Type B pancreatic cell (in vitro differentiated cells): Measurements from ENCODE around the gene NDEL1. TPM values are rescaled to one million over a fixed set of nuclear protein-coding genes. Genes with fewer than 3 reads are reported as not detected.

Experiments
- DNase-seq: peaks from one replicate; pipeline ENCODE4 v3.0.0; 2021; ENCODE audit warnings: mixed read lengths; ENCODE audit not compliant: unreplicated experiment; ENCODE audit errors: extremely low spot score
- H3K27ac Mint-ChIP-seq: 2 replicates; pipeline ENCODE4 v1.8.0; 2021; ENCODE audit warnings: mild to moderate bottlenecking, mixed read lengths
- H3K27me3 Mint-ChIP-seq: 2 replicates; pipeline ENCODE4 v1.8.0; 2021; ENCODE audit warnings: mixed read lengths
- H3K36me3 Mint-ChIP-seq: 2 replicates; pipeline ENCODE4 v1.8.0; 2021; ENCODE audit warnings: mixed read lengths
- H3K4me1 Mint-ChIP-seq: one replicate; pipeline ENCODE4 v1.8.0; 2021; ENCODE audit warnings: mixed read lengths; ENCODE audit not compliant: unreplicated experiment
- H3K4me3 Mint-ChIP-seq: 2 replicates; pipeline ENCODE4 v1.8.0; 2021; ENCODE audit warnings: mild to moderate bottlenecking, mixed read lengths
- H3K9me3 Mint-ChIP-seq: 2 replicates; pipeline ENCODE4 v1.8.0; 2021; ENCODE audit warnings: mixed read lengths
- total RNA-seq: library from RNA; stranded (reverse); gene quantifications from 2 replicates; pipeline ENCODE4 v1.2.1, GENCODE V29; 2021; ENCODE audit warnings: low replicate concordance
- TF ChIP-seq, protein P1 (sequence below): fragments of 200-600 bp; sonication (generic); conservative IDR thresholded peaks from 2 replicates; pipeline ENCODE4 v1.5.0; 2021; ENCODE audit warnings: antibody characterized with exemption, mild to moderate bottlenecking

Gene NDEL1
- total RNA-seq, 1 donor from 2014 or later, result 51.4 TPM

GRCh38 chr17:8455665-8456209, 20.1 kb downstream of the NDEL1 start:
- H3K27me3 Mint-ChIP-seq, result no peaks in the 10 kb centered on the region
- H3K4me3 Mint-ChIP-seq, result no peak overlapping the region
- no peaks in the 10 kb centered on the region for H3K4me1 Mint-ChIP-seq
- H3K36me3 Mint-ChIP-seq, result peaks cover 37% of the 10 kb centered on the region
- no peak overlapping the region for H3K27ac Mint-ChIP-seq
- DNase-seq, result no peak
- no peaks in the 10 kb centered on the region for H3K9me3 Mint-ChIP-seq
- TF ChIP-seq, protein P1, sequence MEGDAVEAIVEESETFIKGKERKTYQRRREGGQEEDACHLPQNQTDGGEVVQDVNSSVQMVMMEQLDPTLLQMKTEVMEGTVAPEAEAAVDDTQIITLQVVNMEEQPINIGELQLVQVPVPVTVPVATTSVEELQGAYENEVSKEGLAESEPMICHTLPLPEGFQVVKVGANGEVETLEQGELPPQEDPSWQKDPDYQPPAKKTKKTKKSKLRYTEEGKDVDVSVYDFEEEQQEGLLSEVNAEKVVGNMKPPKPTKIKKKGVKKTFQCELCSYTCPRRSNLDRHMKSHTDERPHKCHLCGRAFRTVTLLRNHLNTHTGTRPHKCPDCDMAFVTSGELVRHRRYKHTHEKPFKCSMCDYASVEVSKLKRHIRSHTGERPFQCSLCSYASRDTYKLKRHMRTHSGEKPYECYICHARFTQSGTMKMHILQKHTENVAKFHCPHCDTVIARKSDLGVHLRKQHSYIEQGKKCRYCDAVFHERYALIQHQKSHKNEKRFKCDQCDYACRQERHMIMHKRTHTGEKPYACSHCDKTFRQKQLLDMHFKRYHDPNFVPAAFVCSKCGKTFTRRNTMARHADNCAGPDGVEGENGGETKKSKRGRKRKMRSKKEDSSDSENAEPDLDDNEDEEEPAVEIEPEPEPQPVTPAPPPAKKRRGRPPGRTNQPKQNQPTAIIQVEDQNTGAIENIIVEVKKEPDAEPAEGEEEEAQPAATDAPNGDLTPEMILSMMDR, result no peak

GRCh38 chr17:8458128-8458527, 22.4 kb downstream of the NDEL1 start:
- no peaks in the 10 kb centered on the region for H3K9me3 Mint-ChIP-seq
- H3K36me3 Mint-ChIP-seq, result peaks cover 31% of the 10 kb centered on the region
- no peak for DNase-seq
- H3K4me1 Mint-ChIP-seq, result peaks cover 3% of the 10 kb centered on the region
- TF ChIP-seq, protein P1, result no peak
- H3K27me3 Mint-ChIP-seq, result no peaks in the 10 kb centered on the region
- no peak overlapping the region for H3K27ac Mint-ChIP-seq
- H3K4me3 Mint-ChIP-seq, result no peak overlapping the region

DNA sequence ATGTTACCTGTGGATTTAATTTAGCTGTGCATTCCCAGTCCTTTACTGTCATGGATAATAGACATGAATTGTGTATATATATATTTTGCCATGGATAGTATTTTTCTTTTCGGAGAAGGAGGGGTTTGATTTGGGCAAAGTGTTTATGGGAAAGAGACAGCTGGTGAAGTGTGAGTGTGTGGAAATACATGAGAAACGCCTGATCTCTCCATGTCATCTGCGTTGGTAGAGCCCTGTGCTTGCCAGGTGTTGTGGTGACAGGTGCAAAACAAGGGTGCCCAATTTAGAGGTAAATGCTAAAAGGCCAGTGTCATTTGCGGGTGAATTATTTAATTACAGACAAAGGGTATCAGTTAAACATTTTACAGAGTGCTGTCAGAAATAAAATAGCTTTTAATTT, 23.4 kb downstream of the NDEL1 start:
- no peaks in the 10 kb centered on the region for H3K9me3 Mint-ChIP-seq
- H3K36me3 Mint-ChIP-seq, result peaks cover 28% of the 10 kb centered on the region
- DNase-seq, result no peak
- H3K4me1 Mint-ChIP-seq, result peaks cover 6% of the 10 kb centered on the region
- H3K27me3 Mint-ChIP-seq, result no peaks in the 10 kb centered on the region
- H3K27ac Mint-ChIP-seq, result no peak overlapping the region
- TF ChIP-seq, protein P1, result no peak
- H3K4me3 Mint-ChIP-seq, result no peak overlapping the region

DNA sequence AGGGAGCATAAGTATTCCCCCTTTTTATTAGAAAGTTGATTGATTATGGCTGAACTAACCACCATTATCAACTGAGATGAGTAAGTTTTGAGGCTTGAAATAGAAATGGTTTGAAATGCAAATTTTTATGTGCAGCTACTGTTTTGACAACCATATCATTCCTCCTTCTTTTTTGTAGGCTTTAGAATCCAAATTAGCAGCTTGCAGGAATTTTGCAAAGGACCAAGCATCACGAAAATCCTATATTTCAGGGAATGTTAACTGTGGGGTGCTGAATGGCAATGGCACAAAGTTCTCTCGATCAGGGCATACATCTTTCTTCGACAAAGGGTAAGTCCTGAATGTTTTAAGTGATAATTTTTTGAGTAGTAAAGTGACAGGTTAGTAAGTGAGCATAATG, 24.1 kb downstream of the NDEL1 start:
- Mint-ChIP-seq H3K9me3 (no peaks in the 10 kb centered on the region), H3K4me3 (no peak overlapping the region), H3K36me3 (peaks cover 25% of the 10 kb centered on the region), H3K4me1 (peaks cover 6% of the 10 kb centered on the region), H3K27ac (no peak overlapping the region), H3K27me3 (no peaks in the 10 kb centered on the region)
- TF ChIP-seq, protein P1, result no peak
- no peak for DNase-seq

DNA sequence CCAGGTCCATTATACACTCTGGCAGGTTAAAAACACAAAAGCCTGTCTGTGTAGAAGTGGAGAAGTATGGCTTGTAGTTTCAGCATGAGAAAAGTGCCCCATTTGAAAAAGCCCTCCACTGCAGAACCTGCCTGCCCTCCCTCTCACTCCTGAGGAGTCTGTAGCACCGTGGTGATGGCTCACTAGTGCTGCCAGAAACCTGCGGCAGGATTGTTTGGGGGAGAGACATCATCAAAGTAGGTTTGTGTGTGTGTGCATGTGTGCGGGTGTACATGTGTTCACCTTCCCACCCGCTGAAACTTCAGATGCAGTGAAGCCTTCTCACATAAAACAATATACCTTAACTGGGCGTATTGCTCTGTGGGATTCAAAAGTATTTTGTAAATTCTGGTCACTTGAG, 26.9 kb downstream of the NDEL1 start:
- no peaks in the 10 kb centered on the region for H3K27me3 Mint-ChIP-seq
- no peak overlapping the region for H3K27ac Mint-ChIP-seq
- TF ChIP-seq, protein P1, result no peak
- H3K9me3 Mint-ChIP-seq, result no peaks in the 10 kb centered on the region
- peaks cover 14% of the 10 kb centered on the region for H3K4me1 Mint-ChIP-seq
- no peak overlapping the region for H3K4me3 Mint-ChIP-seq
- peaks cover 8% of the 10 kb centered on the region for H3K36me3 Mint-ChIP-seq
- DNase-seq, result no peak

DNA sequence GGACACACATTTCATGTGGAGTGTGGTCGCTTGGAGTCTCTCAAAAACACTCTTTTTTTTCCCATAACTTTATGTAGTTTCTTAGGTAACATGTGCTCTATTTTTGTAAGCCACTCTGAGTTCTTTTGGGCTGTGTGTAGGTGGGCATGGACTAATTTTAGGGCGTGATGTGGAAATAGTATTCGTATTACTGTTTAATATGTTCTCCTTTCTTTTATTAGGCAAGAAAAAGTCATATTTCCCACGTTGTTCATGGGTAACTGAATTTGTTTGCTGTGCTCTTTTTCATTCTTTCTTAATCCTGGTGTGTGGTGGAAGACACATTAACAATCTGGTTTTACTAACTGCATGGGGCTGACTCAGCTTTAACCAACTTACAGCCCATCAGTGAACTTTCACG, 27.4 kb downstream of the NDEL1 start:
- Mint-ChIP-seq H3K4me3 (peak overlapping the region; percentile 8), H3K27ac (peak overlapping the region; percentile 55), H3K27me3 (no peaks in the 10 kb centered on the region), H3K4me1 (peaks cover 14% of the 10 kb centered on the region), H3K36me3 (peaks cover 12% of the 10 kb centered on the region), H3K9me3 (no peaks in the 10 kb centered on the region)
- TF ChIP-seq, protein P1, result no peak
- DNase-seq, result no peak
